Left ventricle myocardium inferior (tissue), 1 donor: ENCODE measurements around the gene RPS6KA2. TPM values are rescaled to one million over a fixed set of nuclear protein-coding genes. Genes with fewer than 3 reads are reported as not detected.

ENCODE experiments used
- DNase-seq: peaks from one replicate; pipeline ENCODE4 v3.0.0-alpha.2; 2020
- H3K27ac ChIP-seq: fragments of 200-600 bp; replicated peaks from 2 replicates; pipeline ENCODE4 v1.8.0; 2021
- H3K27me3 ChIP-seq: fragments of 200-600 bp; 2 replicates; pipeline ENCODE4 v1.8.0; 2021; ENCODE audit warnings: low read depth
- H3K36me3 ChIP-seq: fragments of 200-600 bp; 2 replicates; pipeline ENCODE4 v1.8.0; 2021
- H3K4me1 ChIP-seq: fragments of 200-600 bp; 2 replicates; pipeline ENCODE4 v1.8.0; 2021
- H3K4me3 ChIP-seq: fragments of 200-600 bp; 2 replicates; pipeline ENCODE4 v1.8.0; 2021; ENCODE audit warnings: mild to moderate bottlenecking, moderate library complexity
- H3K9me3 ChIP-seq: fragments of 200-600 bp; replicated peaks from 2 replicates; pipeline ENCODE4 v1.8.0; 2021
- intact Hi-C: fragments of 100-400 bp; cut with micrococcal nuclease; formaldehyde crosslinking; loops from one replicate; pipeline ENCODE4 v1.11.0; 2022
- total RNA-seq: library from RNA; stranded (reverse); fragmentation: NEBNext Ultra II Directional; extraction: Animal tissue kit (Norgen Biotek cat#: 25700); gene quantifications from one replicate; pipeline ENCODE4 v1.2.1, GENCODE V29; 2021
- TF ChIP-seq, protein P1 (sequence below): fragments of 200-600 bp; IDR thresholded peaks from 2 replicates; pipeline ENCODE4 v1.8.0; 2021; ENCODE audit warnings: antibody characterized with exemption, mild to moderate bottlenecking, borderline replicate concordance
- donor health status: DM: no; HTN: yes; CAD: no; lungs with severe emphysema.

Gene RPS6KA2
- total RNA-seq, 1 donor from 2014 or later, result 77.2 TPM

DNA sequence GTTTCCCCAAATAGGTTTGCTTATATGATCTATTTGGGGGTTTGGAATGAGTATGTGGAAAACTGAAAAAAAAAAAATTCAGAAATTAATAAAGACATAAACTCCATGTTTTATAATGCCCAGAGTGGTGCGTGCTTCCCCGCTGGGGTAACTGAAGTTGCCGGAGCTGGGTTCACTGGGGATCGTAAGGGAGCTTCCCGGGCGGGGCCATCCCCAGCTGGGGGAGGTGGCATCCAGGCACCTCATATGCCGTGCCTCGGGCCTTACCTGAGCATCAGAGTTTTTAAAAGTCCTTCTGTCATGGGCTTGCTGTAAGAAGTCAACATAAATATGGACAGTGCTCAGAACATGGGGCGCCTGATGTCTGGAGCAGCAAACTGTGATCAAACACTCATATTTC is 22.7 kb downstream of the RPS6KA2 start:
- peaks cover 13% of the 10 kb centered on the region for H3K4me1 ChIP-seq
- intact Hi-C loops, result no loop called here
- no peak overlapping the region for H3K27ac ChIP-seq
- no peaks in the 10 kb centered on the region for H3K9me3 ChIP-seq
- DNase-seq, result no peak
- H3K4me3 ChIP-seq, result no peak overlapping the region
- no peaks in the 10 kb centered on the region for H3K36me3 ChIP-seq
- H3K27me3 ChIP-seq, result no peaks in the 10 kb centered on the region
- TF ChIP-seq, protein P1, sequence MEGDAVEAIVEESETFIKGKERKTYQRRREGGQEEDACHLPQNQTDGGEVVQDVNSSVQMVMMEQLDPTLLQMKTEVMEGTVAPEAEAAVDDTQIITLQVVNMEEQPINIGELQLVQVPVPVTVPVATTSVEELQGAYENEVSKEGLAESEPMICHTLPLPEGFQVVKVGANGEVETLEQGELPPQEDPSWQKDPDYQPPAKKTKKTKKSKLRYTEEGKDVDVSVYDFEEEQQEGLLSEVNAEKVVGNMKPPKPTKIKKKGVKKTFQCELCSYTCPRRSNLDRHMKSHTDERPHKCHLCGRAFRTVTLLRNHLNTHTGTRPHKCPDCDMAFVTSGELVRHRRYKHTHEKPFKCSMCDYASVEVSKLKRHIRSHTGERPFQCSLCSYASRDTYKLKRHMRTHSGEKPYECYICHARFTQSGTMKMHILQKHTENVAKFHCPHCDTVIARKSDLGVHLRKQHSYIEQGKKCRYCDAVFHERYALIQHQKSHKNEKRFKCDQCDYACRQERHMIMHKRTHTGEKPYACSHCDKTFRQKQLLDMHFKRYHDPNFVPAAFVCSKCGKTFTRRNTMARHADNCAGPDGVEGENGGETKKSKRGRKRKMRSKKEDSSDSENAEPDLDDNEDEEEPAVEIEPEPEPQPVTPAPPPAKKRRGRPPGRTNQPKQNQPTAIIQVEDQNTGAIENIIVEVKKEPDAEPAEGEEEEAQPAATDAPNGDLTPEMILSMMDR, result no peak

GRCh38 chr6:166603043-166603690 is 23.9 kb downstream of the RPS6KA2 start:
- TF ChIP-seq, protein P1, result no peak
- Histone ChIP-seq H3K4me3 (no peak overlapping the region), H3K9me3 (no peaks in the 10 kb centered on the region), H3K27me3 (no peaks in the 10 kb centered on the region), H3K27ac (no peak overlapping the region), H3K4me1 (peaks cover 25% of the 10 kb centered on the region), H3K36me3 (no peaks in the 10 kb centered on the region)
- DNase-seq, result no peak
- intact Hi-C loops, result no loop called here

GRCh38 chr6:166601956-166602355 is 25.1 kb downstream of the RPS6KA2 start:
- H3K36me3 ChIP-seq, result no peaks in the 10 kb centered on the region
- H3K9me3 ChIP-seq, result no peaks in the 10 kb centered on the region
- H3K27me3 ChIP-seq, result no peaks in the 10 kb centered on the region
- H3K4me1 ChIP-seq, result peaks cover 37% of the 10 kb centered on the region
- no peak overlapping the region for H3K4me3 ChIP-seq
- TF ChIP-seq, protein P1, result no peak
- H3K27ac ChIP-seq, result no peak overlapping the region
- no peak for DNase-seq
- intact Hi-C loops, result no loop called here

GRCh38 chr6:166600931-166601330 is 26.1 kb downstream of the RPS6KA2 start:
- DNase-seq, result no peak
- intact Hi-C loops, result no loop called here
- TF ChIP-seq, protein P1, result no peak
- H3K9me3 ChIP-seq, result no peaks in the 10 kb centered on the region
- no peaks in the 10 kb centered on the region for H3K27me3 ChIP-seq
- H3K36me3 ChIP-seq, result no peaks in the 10 kb centered on the region
- H3K4me1 ChIP-seq, result peaks cover 45% of the 10 kb centered on the region
- H3K4me3 ChIP-seq, result no peak overlapping the region
- no peak overlapping the region for H3K27ac ChIP-seq

GRCh38 chr6:166599205-166599604 is 27.8 kb downstream of the RPS6KA2 start:
- DNase-seq, result no peak
- TF ChIP-seq, protein P1, result no peak
- intact Hi-C loops, result no loop called here
- no peak overlapping the region for H3K4me3 ChIP-seq
- H3K4me1 ChIP-seq, result peaks cover 53% of the 10 kb centered on the region
- no peaks in the 10 kb centered on the region for H3K36me3 ChIP-seq
- H3K9me3 ChIP-seq, result no peaks in the 10 kb centered on the region
- no peaks in the 10 kb centered on the region for H3K27me3 ChIP-seq
- H3K27ac ChIP-seq, result peak overlapping the region; percentile 89
